Effector CD4-positive, alpha-beta T cell (primary cell): ENCODE measurements around the gene CETP.
"Not testable (repeated sequence)": the region's sequence is repeated elsewhere in the genome, so short reads cannot be mapped to it uniquely, and the experiment has no call there.

ENCODE experiments used
- DNase-seq: peaks from one replicate; pipeline ENCODE4 v3.0.0-alpha.2; 2020

Gene CETP

DNA sequence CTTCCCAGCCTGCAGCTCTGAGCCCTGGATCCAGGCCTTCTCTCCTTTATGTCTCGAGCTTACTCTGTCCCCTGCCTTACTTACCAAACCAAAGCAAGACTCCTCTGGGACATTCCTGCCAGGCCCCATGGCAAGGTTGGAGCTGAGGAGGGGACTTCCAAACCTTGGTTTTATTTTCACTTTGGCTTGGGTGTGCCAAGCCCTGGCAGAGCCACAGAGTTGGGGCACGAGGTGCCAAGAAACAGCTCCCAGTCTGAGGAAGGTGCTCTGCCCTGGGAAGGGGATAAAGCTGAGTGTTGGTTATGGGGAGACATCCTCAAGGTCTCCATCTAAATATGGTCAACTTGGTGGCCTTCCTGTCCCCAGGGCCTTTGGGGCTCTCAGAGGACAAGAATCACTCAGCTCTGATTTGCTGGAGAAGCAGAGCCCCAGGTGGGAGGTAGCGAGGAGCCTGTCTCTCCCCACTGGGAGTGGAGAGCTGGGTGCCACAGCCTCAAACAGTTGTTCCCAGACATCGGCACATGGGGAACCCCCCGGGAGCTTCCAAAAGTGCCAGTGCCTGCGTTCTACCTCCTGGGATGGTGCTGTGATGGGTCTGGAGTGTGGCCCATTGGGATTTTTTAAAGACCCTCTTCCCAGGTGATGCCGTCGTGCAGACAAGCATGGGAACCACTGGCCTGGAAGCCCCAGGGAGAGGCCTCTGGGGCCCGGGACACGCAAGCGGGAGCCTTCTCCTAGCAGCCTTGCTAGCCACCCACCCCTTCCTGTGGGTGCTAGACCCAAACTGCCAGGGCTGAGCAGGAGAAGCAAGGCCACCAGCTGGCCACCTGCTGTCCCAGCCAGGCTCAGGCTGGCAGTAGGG, 37.9 kb downstream of the CETP start:
- peak; percentile 30 for DNase-seq

DNA sequence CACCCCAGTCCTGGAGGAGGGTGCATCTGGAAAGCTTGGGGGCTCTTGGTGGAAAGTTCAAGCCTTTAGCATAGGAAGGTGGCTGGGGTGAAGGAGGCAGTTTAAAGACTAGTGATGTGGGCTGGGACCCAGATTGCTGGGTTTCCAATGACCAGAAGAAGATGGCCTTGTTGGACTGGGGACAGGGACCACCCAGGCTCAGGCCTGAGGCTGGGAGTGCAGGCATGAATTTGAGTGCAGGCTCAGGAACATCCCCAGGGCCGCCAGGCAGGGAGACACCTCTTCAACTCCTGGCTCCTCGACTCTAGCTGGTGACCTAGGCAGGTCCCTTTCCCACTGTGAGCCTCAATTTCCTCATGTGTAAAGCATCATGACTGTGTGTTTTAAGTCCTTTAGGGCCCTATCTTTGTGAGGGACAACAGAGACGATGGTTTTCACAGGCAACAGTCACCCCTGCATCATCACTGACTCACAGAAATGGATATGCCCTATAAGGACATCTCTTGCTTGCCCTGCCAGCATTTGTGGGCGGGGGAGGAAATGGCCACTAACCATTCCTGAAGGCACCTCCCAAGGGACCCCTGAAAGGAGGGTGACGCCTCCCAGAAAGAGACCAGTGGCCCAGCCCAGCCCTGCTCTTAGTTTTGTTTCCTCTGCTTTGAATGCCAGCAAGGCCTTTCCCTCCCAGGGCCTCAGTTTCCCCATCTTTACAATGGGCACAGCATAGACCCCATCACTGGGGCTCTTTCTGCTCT, 38.7 kb downstream of the CETP start:
- DNase-seq: no peak

- no peak for DNase-seq
These were observed 39.4 kb downstream of the CETP start for GRCh38 chr16:57001026-57001679.

DNA sequence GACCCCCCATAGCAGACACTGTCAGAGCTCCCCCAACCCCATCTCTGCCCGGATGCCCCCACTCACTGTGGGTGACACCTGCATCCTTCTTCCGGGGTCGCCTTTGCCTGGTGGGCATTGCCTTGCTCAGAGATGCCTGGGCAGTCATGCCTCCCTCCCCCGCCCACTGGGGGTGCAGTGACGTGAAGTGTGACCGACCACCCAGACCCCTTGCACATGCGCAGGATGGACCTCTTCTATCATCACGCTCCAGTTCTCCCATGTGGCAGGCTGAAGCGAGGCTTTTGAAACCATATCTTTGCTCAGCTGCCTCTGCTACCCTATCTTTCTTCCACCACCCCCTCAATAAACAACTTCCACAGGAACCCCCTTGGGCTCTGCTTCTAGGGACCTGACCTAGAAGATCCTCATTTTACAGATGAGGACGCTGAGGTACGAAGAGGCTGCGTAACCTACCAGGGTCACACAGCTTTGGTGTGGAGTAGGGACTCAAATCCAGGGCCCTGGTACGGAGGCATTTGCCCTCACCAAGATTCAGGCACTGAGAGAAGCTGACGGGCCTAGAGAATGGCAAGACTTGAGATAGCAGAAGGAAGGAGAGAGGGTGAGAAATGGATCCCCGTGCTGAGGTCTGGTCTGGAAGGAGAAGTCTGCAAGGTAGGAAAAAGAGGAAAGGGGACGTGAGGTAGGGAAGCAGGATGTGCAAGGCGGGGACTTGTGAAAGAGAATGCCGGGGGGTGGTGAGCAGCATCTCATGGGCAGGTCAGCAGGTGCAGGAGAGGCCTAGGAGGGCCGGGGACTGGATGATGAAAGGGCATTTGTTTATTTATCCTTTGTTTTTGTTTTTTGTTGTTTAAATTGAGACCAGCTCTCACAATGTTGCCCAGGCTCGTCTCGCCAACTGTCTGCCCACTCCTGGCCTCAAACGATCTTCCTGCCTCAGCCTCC, 42.0 kb downstream of the CETP start:
- no peak for DNase-seq

DNA sequence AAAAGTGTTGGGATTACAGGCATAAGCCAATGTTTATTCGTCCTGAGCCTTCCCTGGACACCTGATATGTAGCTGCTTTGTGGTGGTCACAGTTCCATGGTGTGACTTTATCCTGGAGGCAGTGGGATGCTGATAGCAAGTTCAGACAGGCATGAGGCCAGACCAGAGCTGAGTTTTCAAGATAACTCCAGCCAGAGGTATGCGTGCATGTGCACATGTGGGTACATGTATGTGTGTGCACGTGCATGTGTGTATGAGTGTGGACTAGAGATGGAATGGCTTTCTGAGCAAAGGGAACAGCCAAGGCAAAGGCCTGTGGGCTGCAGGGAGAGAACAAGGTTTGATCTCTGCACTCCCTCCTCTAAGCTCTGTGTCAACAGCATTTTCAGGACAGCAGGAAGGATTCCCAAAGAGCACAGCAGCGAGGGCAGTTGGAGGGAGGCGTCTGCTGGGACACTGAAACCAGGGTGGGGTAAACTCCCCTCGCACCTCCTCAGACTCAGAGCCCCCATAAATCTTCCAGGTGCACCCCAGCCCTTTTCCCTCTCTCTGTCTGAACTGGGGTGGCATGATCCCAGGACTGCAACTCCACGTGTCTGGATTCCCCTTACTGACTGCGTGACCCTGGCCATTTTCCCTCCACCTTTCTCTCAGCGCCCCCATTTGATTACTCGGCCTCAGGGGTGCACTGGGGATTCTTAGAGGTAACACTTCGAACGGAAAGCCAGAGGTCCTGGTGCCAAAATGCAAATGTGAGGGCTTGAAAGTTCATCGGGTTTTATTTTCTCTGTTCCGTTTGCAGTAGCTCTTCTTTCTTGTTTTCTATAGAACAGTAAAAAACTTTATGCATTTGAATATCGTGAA, 42.9 kb downstream of the CETP start:
- no peak for DNase-seq

GRCh38 chr16:57005597-57005996, 43.8 kb downstream of the CETP start:
- DNase-seq: not testable (repeated sequence)

DNA sequence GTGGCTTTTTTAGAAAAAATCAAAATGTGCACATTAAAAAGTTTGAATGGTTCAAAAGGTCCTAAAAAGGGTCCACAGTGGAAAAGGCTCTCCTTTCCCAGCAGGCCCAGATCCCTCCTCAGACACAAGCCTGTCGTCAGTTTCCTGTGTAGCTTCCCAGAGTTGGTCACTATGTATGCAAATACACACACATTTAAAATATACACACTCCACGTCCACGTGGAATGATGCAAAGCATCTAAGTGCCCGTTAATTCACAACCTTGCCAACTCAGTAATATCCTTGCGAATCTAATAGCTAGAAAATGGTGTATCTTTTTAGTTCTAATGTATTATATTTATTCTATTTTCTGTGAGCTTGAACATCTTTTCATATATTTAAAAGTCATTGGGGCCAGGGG, 45.3 kb downstream of the CETP start:
- DNase-seq: no peak

GRCh38 chr16:57007530-57007929, 45.8 kb downstream of the CETP start:
- no peak for DNase-seq

DNA sequence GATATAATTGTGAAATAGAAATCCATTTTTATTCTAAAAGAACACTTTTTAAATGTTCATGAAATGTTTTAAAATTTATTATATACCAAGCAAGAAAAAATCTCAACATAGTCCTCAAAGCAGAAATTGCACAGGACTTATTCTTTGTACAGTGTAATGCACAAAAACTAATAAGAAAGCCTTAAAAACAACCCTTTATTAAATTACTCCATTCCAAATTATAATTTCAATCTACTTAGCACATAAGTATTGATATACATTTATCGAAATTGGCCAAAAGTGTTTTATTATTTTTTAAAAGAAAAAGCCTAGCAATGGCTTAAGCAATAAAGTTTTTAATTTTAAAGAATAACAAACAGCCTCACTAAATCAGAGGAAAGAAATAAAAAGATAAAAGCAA, 46.7 kb downstream of the CETP start:
- DNase-seq: no peak

- no peak for DNase-seq
These were observed 48.0 kb downstream of the CETP start for GRCh38 chr16:57009643-57010170.

- DNase-seq: no peak
These were observed 50.6 kb downstream of the CETP start for GRCh38 chr16:57012353-57012752.

- DNase-seq: no peak
These were observed 51.5 kb downstream of the CETP start for GRCh38 chr16:57013229-57013628.

DNA sequence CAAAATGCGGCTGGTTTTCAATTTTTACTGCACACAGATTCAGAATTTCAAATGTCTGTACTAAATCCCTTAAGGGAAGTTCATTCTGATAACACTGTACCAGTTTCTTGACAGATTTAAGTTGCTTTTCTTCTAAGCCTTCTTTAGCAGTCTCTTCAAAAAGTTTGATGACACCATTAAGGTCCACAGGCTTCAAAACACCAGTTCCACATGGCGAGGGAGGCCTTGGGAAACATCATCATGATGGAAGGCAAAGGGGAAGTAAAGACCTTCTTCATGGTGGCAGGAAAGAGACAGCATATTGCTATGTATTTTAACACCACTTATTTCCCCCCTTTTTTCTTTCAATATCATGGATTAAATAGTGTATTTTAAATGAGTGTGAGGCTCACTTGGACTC, 52.2 kb downstream of the CETP start:
- DNase-seq: no peak

DNA sequence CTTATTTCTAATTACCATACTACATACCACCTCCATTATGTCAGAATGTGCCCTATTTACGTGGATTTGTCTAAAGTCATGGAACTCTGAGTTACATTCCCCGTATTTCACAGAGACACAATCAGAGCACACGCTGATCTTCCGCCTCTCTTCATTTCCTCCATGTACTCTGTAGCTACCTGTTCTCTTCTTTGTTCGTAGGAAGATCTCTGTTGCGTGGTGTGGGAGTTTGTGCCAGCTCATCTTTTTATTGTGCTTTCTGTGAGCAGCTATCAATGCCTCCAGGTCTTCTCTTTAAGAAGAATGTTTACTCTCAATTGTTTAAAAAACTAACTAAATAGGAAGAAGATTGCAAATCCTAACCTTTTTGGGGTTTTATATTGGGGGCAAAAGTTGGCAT, 54.6 kb downstream of the CETP start:
- no peak for DNase-seq

DNA sequence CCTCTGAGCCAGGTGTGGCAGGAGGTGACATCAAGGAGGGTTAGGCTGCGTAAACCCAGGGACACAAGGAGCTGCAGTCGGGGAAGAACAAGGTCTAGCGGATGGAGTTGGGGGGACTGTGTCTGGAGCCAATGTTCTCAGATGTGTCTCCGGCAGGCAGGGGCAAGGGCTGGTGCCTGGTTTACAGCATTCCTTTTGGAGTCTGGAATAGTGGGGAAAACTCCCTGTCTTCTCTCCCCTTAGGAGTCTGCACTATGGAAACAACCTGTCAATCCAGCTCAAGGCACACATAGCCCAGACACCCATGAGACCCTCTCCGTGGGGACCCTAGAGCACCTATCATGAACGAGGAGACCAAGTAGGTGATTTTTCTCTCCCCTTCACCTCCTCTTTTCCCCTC, 55.1 kb downstream of the CETP start:
- no peak for DNase-seq

GRCh38 chr16:57017251-57017650, 55.5 kb downstream of the CETP start:
- DNase-seq: no peak

DNA sequence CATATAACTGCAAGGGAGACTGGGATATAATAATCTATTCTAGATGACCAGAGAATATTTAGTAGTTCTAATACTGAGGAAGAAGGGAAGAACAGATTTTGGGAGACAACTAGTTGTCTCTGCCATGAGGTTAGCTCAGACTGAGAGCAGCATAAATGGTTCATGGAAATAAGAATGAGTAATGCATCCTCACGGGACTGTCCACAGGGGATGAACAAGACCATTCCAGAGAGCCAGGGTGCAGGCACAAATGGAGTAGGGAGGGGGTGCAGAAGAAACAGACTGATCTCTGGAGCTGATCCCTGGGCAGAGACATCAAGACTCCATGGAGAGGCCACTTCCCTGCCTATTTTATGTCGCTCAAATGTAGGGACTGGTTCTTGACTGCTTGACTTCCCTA, 58.0 kb downstream of the CETP start:
- DNase-seq: no peak

GRCh38 chr16:57020651-57021050, 58.9 kb downstream of the CETP start:
- DNase-seq: no peak

- no peak for DNase-seq
These were observed 60.0 kb downstream of the CETP start for GRCh38 chr16:57021757-57022156.

DNA sequence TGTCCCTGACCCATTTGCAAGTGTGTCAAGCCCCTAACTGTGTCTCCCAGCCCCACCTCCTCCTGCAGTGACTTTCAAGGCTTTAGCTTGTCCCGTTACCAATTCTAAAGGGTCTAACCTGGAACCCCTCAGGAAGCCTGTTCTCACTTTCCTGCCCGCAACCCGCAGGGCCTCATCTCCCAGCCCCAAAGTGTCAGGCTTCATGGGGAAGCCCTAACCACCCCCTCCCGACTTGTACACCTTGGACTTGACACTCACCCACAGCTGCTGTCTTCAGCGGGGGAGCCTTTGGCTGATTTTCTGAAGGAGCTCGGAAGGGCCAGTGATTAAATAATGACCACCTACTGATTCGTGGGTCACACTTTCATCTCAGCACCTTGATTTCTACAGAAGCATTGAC, 60.7 kb downstream of the CETP start:
- DNase-seq: no peak

DNA sequence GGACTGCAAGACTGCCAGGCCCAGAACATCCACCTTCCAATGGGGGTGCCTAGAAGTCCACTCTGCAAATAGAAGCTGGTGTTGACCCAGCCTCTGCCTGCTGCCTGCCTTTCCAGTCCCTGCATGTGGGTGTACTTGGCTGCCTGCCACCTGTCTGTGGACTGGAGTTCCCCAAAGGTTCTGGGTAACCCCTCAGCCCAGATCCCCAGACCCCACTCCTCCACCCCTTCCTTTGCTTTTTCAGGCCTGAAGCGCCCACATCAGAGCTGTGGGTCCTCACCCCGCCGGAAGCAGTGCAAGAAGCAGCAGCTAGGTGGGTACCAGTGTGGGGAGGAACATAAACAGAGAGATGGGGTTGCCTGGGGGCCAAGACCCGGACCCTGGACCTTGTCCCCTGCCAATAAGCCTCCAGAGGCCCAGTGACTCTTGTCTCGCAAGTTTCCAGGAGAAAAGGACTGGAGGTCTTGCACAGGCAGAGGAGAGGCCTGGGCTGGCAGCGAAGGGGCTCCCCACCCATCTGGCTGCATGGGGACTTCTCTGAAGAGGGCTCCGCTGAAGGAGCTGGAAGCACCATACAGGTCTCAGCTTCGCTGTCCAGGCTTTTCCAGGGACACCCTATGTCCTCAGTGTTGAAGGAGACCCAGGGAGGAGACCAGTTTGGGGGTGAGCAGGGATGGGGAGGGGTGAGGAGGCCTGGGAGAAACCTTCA, 61.9 kb downstream of the CETP start:
- peak; percentile 75 for DNase-seq
